ENCODE measurements around the gene ITGAL.

ITGAL gene

GRCh38 chr16:30567991-30568638, 95.6 kb downstream of the ITGAL start:
- no peaks in the 10 kb centered on the region for H3K36me3 ChIP-seq (ENCODE audit: control insufficient read depth, insufficient read depth, low read length, severe bottlenecking)
- peaks cover 16% of the 10 kb centered on the region for H3K4me1 ChIP-seq (ENCODE audit: control insufficient read depth, insufficient read depth, low read length)
- no peaks in the 10 kb centered on the region for H3K27me3 ChIP-seq (replicated peaks; ENCODE audit: control insufficient read depth, insufficient read depth, low read length)
- DNase-seq (ENCODE audit: low read depth), result peak; percentile 58
- no peak overlapping the region for H3K9ac ChIP-seq (ENCODE audit: low read length)
- no peak overlapping the region for H3K4me3 ChIP-seq (ENCODE audit: low read length)
- no peaks in the 10 kb centered on the region for H3K9me3 ChIP-seq (ENCODE audit: control insufficient read depth, low read length)

GRCh38 chr16:30569281-30569680, 96.7 kb downstream of the ITGAL start:
- peaks cover 16% of the 10 kb centered on the region for H3K4me1 ChIP-seq (ENCODE audit: control insufficient read depth, insufficient read depth, low read length)
- no peaks in the 10 kb centered on the region for H3K36me3 ChIP-seq (ENCODE audit: control insufficient read depth, insufficient read depth, low read length, severe bottlenecking)
- H3K4me3 ChIP-seq (ENCODE audit: low read length), result no peak overlapping the region
- no peak for DNase-seq (ENCODE audit: low read depth)
- H3K9ac ChIP-seq (ENCODE audit: low read length), result no peak overlapping the region
- no peaks in the 10 kb centered on the region for H3K9me3 ChIP-seq (ENCODE audit: control insufficient read depth, low read length)
- H3K27me3 ChIP-seq (replicated peaks; ENCODE audit: control insufficient read depth, insufficient read depth, low read length), result no peaks in the 10 kb centered on the region

DNA sequence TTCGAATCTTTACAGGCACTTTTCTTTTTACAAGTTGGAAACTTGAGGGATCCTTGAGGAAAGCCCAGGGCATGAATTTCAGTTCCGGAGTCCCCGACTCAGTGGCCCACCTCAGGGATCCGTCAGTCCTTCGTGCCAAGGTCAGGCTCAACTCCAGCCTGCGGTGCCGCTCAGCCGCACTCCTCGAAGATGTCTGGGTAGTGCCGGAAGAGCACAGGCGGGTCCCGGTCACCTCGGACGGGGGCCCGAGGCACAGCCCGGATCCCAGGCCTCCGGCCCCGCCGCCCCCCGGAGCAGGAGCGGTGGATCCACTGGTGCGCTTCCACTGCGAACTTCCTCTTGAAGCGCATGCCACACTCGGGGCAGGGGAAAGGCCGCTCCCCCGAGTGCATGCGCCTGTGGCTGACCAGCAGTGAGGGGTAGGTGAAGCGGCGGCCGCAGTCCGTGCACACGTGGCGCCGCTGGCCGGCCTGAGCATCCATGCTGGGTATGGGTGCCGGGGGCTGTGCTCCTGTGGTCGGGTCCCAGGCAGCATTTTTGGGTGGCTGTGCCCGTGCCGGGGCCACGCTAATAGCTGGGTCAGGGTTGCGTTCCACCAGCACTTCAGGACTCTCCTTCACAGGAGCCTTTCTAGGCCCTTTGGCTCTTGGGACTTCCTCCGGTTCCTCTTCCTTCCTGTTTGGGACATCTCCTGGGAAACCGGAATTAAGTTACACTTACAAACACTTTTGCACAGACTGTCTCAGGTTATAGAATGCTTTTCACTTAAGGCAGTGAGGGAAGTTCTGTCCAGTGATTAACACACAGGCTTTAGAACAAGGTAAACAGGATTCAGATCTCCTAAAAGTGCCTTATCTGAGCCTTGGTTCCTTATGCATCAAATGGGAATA, 97.4 kb downstream of the ITGAL start:
- Histone ChIP-seq H3K4me1 (ENCODE audit: control insufficient read depth, insufficient read depth, low read length) (peaks cover 16% of the 10 kb centered on the region), H3K4me3 (ENCODE audit: low read length) (no peak overlapping the region), H3K9me3 (ENCODE audit: control insufficient read depth, low read length) (no peaks in the 10 kb centered on the region), H3K9ac (ENCODE audit: low read length) (no peak overlapping the region), H3K27me3 (replicated peaks; ENCODE audit: control insufficient read depth, insufficient read depth, low read length) (no peaks in the 10 kb centered on the region), H3K36me3 (ENCODE audit: control insufficient read depth, insufficient read depth, low read length, severe bottlenecking) (no peaks in the 10 kb centered on the region)
- DNase-seq (ENCODE audit: low read depth), result no peak

- Histone ChIP-seq H3K27me3 (replicated peaks; ENCODE audit: control insufficient read depth, insufficient read depth, low read length) (no peaks in the 10 kb centered on the region), H3K9ac (ENCODE audit: low read length) (peak overlapping the region; percentile 94), H3K9me3 (ENCODE audit: control insufficient read depth, low read length) (no peaks in the 10 kb centered on the region), H3K36me3 (ENCODE audit: control insufficient read depth, insufficient read depth, low read length, severe bottlenecking) (no peaks in the 10 kb centered on the region), H3K4me3 (ENCODE audit: low read length) (peak overlapping the region; percentile 90), H3K4me1 (ENCODE audit: control insufficient read depth, insufficient read depth, low read length) (peaks cover 16% of the 10 kb centered on the region)
- peak; percentile 59 for DNase-seq (ENCODE audit: low read depth)
These were observed 98.3 kb downstream of the ITGAL start for GRCh38 chr16:30570636-30571444.

- peaks cover 16% of the 10 kb centered on the region for H3K4me1 ChIP-seq (ENCODE audit: control insufficient read depth, insufficient read depth, low read length)
- DNase-seq (ENCODE audit: low read depth), result peak; percentile 97
- H3K36me3 ChIP-seq (ENCODE audit: control insufficient read depth, insufficient read depth, low read length, severe bottlenecking), result no peaks in the 10 kb centered on the region
These were observed 99.1 kb downstream of the ITGAL start, which contains the start of gene ZNF688 for GRCh38 chr16:30571445-30572322. ZNF688 (minus strand) TSS chr16:30571714; CDS start chr16:30571629, 85 bp downstream.

More at GRCh38 chr16:30571445-30572322, 99.1 kb downstream of the ITGAL start, which contains the start of gene ZNF688:
- no peaks in the 10 kb centered on the region for H3K9me3 ChIP-seq (ENCODE audit: control insufficient read depth, low read length)
- H3K27me3 ChIP-seq (replicated peaks; ENCODE audit: control insufficient read depth, insufficient read depth, low read length), result no peaks in the 10 kb centered on the region
- H3K4me3 ChIP-seq (ENCODE audit: low read length), result peak within 1 kb of the TSS; percentile 90
- peak within 1 kb of the TSS; percentile 94 for H3K9ac ChIP-seq (ENCODE audit: low read length)

All from adipocyte (in vitro differentiated cells).